Measurements from ENCODE around the gene SYTL1.

The SYTL1 gene

GRCh38 chr1:27314169-27314568 lies 27.7 kb upstream of the SYTL1 start:
- Histone ChIP-seq H3K4me2 (ENCODE audit: low read depth, low read length) (no peak overlapping the region), H4K20me1 (ENCODE audit: insufficient read depth, low read length) (no peaks in the 10 kb centered on the region), H3K9me2 (replicated peaks; ENCODE audit: insufficient read depth, low read length) (no peaks in the 10 kb centered on the region), H3K4me3 (ENCODE audit: low read length) (no peak overlapping the region), H3K27me3 (replicated peaks; ENCODE audit: insufficient read depth, low read length) (peaks cover 6% of the 10 kb centered on the region; the same call in 1 of the 2 replicates), H3K9me3 (replicated peaks; ENCODE audit: insufficient read depth, low read length) (no peaks in the 10 kb centered on the region), H3F3A (ENCODE audit: insufficient read depth, low read length) (no peaks in the 10 kb centered on the region), H3K4me1 (ENCODE audit: low read length) (peaks cover 6% of the 10 kb centered on the region), H3K79me2 (ENCODE audit: low read length) (no peaks in the 10 kb centered on the region), H3K27ac (ENCODE audit: low read length) (no peak overlapping the region), H3K36me3 (replicated peaks; ENCODE audit: insufficient read depth, low read length) (no peaks in the 10 kb centered on the region), H2AFZ (ENCODE audit: low read length) (no peak overlapping the region), H3K9ac (ENCODE audit: low read length) (no peak overlapping the region)
- DNase-seq = no peak
- TF ChIP-seq EZH2 (optimal IDR thresholded peaks at IDR 0.05; ENCODE audit: low read depth, low read length) (no peak), CTCF (IDR thresholded peaks at IDR 0.05; ENCODE audit: low read length) (no peak), EZH2phosphoT487 (IDR thresholded peaks at IDR 0.05; ENCODE audit: low read length) (no peak)

GRCh38 chr1:27314737-27315136 lies 27.1 kb upstream of the SYTL1 start:
- Histone ChIP-seq H2AFZ (ENCODE audit: low read length) (no peak overlapping the region), H3K36me3 (replicated peaks; ENCODE audit: insufficient read depth, low read length) (no peaks in the 10 kb centered on the region), H3K4me3 (ENCODE audit: low read length) (no peak overlapping the region), H3K4me2 (ENCODE audit: low read depth, low read length) (no peak overlapping the region), H3K9me3 (replicated peaks; ENCODE audit: insufficient read depth, low read length) (no peaks in the 10 kb centered on the region), H3F3A (ENCODE audit: insufficient read depth, low read length) (no peaks in the 10 kb centered on the region), H3K9me2 (replicated peaks; ENCODE audit: insufficient read depth, low read length) (no peaks in the 10 kb centered on the region), H4K20me1 (ENCODE audit: insufficient read depth, low read length) (no peaks in the 10 kb centered on the region), H3K9ac (ENCODE audit: low read length) (no peak overlapping the region), H3K79me2 (ENCODE audit: low read length) (no peaks in the 10 kb centered on the region), H3K27me3 (replicated peaks; ENCODE audit: insufficient read depth, low read length) (peaks cover 6% of the 10 kb centered on the region; the same call in 1 of the 2 replicates), H3K27ac (ENCODE audit: low read length) (no peak overlapping the region), H3K4me1 (ENCODE audit: low read length) (peaks cover 6% of the 10 kb centered on the region)
- no peak for TF ChIP-seq EZH2phosphoT487 (IDR thresholded peaks at IDR 0.05; ENCODE audit: low read length)
- no peak for TF ChIP-seq CTCF (IDR thresholded peaks at IDR 0.05; ENCODE audit: low read length)
- TF ChIP-seq EZH2 (optimal IDR thresholded peaks at IDR 0.05; ENCODE audit: low read depth, low read length) = no peak
- no peak for DNase-seq

GRCh38 chr1:27316860-27317259 lies 25.0 kb upstream of the SYTL1 start:
- Histone ChIP-seq H3K4me3 (ENCODE audit: low read length) (no peak overlapping the region), H3K27ac (ENCODE audit: low read length) (no peak overlapping the region), H3K9me2 (replicated peaks; ENCODE audit: insufficient read depth, low read length) (no peaks in the 10 kb centered on the region), H3K9me3 (replicated peaks; ENCODE audit: insufficient read depth, low read length) (no peaks in the 10 kb centered on the region), H3K4me1 (ENCODE audit: low read length) (no peaks in the 10 kb centered on the region), H3K4me2 (ENCODE audit: low read depth, low read length) (no peak overlapping the region), H3K27me3 (replicated peaks; ENCODE audit: insufficient read depth, low read length) (peaks cover 6% of the 10 kb centered on the region; the same call in 1 of the 2 replicates), H2AFZ (ENCODE audit: low read length) (no peak overlapping the region), H4K20me1 (ENCODE audit: insufficient read depth, low read length) (no peaks in the 10 kb centered on the region), H3K79me2 (ENCODE audit: low read length) (no peaks in the 10 kb centered on the region), H3K9ac (ENCODE audit: low read length) (no peak overlapping the region), H3F3A (ENCODE audit: insufficient read depth, low read length) (no peaks in the 10 kb centered on the region), H3K36me3 (replicated peaks; ENCODE audit: insufficient read depth, low read length) (no peaks in the 10 kb centered on the region)
- no peak for TF ChIP-seq CTCF (IDR thresholded peaks at IDR 0.05; ENCODE audit: low read length)
- TF ChIP-seq EZH2 (optimal IDR thresholded peaks at IDR 0.05; ENCODE audit: low read depth, low read length) = no peak
- no peak for TF ChIP-seq EZH2phosphoT487 (IDR thresholded peaks at IDR 0.05; ENCODE audit: low read length)
- no peak for DNase-seq

All from MM.1S (cell line).